Endometrium (tissue), 2 donors: Measurements from ENCODE around the gene CSNK1D.

Experiments
- FAIRE-seq: peaks from 2 replicates; lab custom pipeline; 2012; peaks lifted over from hg19 to GRCh38; lab: Jason Lieb, UNC
- donor health status: control.
- donor health status: control.

Gene CSNK1D

DNA sequence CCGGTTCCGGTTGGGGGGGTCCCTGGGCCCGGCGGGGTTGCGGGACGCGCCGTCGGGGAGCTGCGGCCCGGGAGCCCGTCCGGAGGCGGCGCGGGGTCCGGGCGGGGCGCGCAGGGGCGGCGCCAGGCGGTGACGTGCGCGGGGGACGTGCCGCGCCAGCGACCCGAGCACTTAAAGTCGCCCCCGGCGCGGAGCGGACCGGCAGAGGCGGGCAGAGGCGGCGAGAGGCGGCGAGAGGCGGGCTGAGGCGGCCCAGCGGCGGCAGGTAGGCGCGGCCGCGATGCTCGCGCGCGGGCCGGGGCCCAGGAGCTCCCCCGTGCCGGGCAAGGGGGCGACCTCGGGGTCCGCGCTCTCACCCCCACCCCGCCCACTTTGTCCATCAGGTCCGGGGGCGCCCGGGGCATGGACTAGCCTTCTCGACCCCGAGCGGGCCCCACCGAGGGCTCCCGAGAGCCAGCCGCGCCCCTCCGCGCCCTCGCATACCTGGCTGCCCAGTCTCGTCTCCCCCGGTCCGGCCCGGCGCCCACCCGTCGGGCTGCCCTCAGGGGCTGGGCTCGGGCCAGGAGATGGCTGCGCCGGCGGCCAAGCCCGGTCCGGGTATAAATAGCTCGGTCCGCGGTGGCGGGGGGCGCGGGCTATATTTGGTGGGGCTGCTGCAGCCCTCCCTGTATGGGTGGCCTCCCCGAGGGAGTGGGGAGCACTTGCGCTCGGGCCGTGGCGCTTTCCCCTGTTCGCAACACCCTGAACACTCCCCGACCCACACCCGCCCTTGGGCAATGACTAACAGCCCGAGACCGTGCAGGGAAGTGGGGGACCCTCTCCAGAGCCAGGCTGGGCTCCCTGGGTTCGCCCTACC, 44.4 kb downstream of the CSNK1D start, which contains the start of gene SLC16A3:
SLC16A3 (plus strand) TSS at position 201 of the 856 bp plus-strand sequence. CDS start 6,967 bp downstream, outside the sequence.
- no peak for FAIRE-seq

- no peak for FAIRE-seq
Observed at GRCh38 chr17:82228278-82228841, 45.1 kb downstream of the CSNK1D start.

GRCh38 chr17:82227629-82228277, 45.7 kb downstream of the CSNK1D start:
- FAIRE-seq = no peak

DNA sequence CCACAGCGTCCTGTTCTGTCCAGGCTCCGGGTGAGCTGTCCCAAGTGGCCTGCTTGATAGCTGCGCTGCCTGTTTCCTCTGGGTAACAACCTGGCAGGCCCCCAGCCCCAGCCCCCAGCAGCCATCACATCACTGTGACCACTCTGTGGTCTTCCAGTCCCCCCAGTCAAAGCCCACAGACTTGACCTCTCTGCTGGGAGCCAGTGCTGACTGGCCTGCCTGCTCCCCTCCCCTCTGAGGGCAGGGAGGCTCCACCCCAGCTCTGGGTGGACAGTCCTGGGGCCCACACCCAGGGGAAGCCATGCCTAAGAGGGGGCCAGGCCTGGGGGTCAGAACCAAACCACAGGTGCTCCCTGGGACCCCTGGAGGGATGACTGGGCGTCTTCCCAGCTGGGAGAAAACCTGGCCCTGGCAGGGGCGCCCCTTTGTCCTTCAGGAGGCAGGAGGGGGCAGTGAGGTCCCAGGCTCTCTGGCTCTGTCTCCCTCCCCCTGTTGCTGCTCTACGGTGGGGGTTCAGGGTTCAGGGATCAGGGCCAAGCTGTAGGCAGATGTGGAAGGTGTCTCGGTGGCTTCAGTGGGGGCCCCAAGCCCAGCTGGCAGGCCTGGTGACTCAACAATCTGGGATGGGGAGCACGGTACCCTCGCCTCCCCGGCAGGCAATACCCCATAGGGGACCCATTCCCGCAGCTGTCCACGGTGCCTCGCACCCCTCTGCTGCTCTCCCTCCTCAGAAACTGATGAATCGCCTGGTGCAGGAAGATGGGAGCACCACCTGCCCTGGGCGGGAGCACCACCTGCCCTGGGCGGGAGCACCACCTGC, 46.5 kb downstream of the CSNK1D start:
- FAIRE-seq = no peak

DNA sequence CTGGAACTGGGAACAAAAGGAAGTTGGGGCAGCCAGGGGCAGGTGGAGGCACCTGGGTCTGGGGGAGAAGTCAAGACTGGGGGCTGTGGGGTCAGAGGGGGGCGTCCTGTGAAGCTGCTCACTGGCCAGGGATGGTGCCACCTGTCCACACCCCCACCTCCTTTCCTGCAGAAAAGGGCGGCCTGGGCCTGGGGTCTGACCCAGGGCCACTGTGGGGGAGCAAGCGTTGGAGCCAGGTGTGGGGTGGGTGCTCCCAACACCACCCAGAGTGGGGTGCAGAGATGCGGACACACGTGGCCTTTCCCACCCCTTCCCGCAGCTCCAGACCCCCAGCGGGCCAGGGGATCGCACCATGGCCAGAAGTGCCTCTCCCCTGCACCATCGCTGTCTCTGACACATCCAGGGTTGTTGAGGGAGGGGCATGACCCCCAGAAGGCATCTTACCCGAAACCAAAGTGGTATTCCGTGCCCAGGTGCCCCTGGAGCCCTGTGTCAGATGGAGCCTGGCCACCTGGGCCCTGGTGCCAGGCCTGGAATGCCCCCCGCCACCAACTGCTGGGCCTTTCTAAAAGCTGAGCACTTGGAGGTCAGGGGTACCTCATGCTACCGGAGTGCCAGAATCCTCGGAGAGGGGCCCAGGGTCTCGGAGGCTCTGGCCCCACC, 47.2 kb downstream of the CSNK1D start:
- FAIRE-seq = no peak

DNA sequence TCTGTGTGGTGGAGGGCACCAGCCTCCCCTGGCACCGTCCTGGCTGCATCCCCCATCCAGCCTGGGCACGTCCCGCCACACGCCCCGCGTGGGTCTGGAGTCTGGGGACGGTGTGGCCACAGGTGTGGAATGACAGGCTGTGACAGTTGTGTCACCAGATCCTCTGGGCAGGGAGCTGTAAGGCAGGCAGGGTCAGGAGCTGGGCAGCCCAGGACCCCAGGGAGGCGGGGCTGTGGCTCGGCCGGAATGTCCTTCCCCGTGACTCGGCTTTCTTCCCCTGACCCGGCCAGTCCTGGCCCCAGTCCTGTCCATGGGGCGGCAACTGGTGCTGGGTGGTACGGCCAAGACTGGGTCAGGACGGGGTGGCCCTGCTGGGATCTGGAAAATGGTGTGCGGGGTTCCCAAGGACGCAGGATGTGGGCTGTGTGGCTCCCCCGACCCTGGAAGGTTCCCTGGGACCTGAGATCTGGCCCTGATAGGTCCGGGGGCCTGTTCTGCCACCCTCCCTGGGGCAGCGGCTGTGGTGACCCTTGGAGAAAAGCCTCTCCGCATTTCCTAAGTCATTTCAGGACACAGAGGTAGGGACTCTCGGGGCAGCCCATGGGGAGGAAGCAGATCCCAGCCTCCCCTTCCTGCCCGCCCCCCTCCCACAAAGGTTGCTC, 48.0 kb downstream of the CSNK1D start:
- FAIRE-seq = no peak

- no peak for FAIRE-seq
Observed at GRCh38 chr17:82224666-82225065, 48.8 kb downstream of the CSNK1D start.

- no peak for FAIRE-seq
Observed at GRCh38 chr17:82223517-82223916, 50.0 kb downstream of the CSNK1D start.

GRCh38 chr17:82222816-82223215, 50.7 kb downstream of the CSNK1D start:
- FAIRE-seq = no peak

GRCh38 chr17:82221341-82221902, 52.1 kb downstream of the CSNK1D start:
- FAIRE-seq = no peak

DNA sequence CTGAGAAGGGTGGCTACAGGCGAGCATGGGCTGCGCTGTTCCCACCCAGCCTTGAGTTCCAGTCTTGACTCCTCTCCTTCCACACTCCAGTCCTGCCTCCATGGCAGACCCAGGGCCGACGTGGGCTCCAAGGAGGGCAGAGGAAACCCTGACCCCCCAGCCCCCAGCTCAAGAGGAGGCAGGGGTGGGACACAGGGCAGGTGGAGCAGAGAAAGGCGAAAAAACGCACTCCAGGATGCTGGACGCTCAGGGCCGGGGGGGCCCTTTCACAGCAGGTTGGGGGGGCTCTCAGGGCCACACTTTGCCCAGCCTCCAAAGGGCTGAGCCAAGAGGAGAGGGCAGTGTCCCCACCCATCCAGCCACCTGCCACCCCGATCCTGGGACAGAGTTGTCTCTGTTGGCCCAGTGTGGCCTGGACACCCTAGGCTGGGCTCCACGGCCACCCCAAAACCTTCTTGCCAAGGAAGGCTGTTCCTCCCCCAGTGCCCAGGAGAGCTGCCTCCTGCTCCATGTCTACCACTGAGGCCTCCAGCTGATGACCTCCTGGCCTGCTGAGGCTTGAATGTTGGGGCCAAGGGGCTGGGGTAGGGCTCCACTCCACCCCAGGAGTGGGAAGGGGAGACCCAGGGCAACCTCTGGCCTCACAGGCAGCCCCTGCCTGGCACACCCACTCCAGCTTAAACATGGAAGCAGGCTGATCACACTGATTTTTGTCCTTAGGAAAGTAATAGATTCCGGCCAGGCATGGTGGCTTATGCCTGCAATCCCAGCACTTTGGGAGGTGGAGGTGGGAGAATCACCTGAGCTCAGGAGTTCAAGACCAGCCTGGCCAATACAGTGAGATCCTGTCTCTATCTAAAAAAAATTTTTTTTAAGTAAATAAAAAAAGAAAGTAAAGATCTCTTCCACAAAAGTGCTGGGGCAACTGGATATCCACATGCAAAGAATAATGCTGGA, 53.5 kb downstream of the CSNK1D start:
- FAIRE-seq = no peak

GRCh38 chr17:82219083-82219482, 54.4 kb downstream of the CSNK1D start:
- FAIRE-seq = no peak

GRCh38 chr17:82218349-82219075, 55.0 kb downstream of the CSNK1D start:
- FAIRE-seq = no peak

DNA sequence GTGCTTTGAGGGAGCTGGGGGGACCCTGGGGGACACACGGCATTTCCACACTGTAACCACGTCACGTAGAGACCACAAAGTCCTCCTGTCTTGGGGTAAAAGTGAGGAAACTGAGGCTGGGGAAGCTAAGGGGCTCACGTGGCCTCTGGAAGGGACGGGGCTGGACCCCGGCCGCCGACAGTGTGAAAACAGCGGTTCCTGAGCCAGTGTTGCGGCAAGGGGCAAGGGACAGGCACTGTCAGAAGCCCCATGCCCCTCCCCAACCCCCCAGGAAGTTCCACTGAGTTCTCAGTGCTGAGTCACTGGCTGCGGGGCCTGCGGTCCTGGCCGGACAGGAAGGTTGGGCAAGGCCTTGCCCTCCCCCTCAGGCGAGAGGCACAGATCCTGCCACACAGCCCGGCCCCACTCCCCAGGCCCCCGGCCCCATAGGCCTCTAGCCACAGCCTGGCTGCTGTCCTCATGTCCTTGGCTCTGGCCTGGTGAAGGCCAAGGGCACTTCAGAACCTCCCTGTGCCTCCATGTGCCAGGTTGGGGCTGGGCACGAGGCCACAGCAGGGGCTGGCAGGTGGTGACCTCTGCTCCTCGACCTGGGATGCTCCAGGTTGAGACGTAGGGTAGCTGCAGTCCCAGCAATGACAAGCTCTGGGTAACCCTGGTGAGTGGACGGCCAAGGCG, 55.8 kb downstream of the CSNK1D start:
- FAIRE-seq = no peak

DNA sequence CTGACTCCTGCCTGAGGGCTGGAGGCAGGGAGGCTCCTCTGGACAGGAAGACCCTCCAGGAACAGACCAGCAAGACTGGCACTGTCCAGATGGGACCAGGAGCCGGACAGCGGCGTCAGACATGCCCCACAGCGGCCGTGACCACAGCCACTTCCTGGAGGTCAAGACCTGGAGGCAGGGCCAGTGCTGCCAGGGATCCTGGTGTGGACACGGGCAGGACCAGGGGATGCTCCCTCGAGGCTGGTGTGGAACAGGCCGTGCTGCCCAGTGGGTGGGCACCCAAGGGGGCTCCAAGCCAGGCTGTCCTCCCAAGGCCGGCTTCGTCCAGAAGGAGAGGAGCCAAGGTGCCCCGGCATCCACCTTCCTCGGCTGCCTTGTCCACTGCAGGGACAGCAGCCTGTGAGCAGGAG, 56.4 kb downstream of the CSNK1D start:
- no peak for FAIRE-seq

DNA sequence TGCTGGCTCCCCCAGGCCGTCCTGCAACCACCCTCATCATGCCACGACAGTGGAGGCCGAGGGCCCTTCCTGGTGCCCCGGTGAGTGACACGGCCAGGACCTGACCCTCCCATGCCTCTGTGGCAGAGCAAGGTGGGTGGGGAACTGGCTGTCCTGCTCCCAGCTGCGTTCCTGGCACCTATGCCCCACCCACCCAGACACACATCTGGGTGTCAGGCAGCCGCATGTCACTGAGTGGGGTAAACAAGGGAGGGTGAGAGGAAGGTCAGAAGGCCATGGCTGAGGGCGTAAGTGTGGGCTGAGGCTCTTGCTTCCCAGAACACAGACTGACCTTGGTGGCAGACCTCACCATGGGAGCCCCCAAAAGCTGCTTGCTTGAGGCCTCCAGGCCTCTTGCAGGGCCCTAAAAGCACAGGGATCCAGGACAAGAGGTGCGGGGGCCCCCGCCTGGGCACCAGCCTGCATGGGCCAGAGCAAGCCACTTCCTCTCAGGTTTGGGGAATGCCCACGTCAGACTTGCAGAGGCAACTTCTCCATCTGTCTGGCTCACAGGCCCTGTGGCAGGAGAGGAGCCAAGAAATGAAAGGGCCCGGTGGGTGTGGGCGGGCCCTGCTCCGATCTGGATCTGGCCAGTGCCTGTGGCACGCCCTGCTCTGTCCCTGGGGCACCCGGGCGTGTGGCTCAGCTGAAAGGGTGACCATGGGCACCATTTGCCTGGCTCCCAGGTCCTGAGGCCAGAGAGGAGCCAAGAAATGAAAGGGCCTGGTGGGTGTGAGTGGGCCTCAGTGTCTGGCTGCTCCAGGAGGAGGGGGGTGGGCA, 57.0 kb downstream of the CSNK1D start:
- FAIRE-seq = no peak

DNA sequence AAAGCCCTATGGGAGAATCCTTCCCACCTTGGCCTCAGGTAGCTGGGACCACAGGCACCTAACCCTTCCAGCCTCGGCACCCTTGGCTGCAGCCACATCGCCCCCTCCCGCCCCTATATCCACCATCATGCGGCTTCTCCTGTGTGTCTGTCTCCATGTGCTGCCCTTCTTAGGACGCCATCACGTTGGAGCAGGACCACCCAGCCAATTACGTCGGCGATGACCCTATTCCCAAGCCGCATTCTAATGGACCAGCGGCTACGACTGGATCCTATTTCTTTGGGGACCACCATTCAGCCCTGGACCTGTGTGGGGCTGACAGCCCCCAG, 57.6 kb downstream of the CSNK1D start:
- FAIRE-seq = no peak
